ENCODE data around the gene MOV10L1.
"Not testable (repeated sequence)": the region's sequence is repeated elsewhere in the genome, so short reads cannot be mapped to it uniquely, and the experiment has no call there.

Gene MOV10L1

DNA sequence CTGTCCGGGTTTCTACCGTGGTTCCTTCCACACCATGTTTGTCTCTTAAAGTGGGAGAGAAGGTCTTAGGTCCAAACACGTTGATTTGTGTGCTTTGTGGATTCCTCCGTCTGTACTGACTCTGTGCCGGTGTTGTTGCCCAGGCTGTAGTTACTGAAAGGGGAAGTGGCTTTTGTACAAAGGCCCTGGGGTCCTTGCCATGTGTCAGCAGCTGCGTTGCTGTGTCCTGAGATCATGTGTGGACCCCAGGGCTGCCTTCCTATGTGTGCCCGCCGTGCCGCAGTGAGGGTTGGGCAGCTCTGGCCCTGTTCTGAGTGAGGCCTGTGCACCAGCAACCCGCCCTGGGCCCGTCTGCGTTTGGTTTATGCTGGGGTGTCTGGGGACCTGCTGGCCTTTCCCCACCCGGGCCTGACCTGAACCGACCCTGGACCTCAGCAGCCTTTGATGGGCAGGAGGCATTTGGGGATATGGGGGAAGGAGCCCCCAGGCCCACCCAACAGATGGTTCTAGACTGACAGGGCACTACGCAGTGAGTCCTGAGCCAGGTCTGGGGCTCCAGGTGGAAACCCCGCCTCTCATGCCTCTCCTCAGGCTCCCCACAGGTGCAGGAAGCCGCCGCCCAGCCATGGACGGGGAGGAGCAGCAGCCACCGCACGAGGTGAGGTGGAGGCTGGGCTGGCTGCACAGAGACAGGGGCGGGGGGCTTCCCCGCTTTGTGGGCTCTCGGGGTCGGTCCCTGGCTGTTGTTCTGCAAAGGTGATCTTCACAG lies 102.8 kb downstream of the MOV10L1 start:
- DNase-seq, result no peak

DNA sequence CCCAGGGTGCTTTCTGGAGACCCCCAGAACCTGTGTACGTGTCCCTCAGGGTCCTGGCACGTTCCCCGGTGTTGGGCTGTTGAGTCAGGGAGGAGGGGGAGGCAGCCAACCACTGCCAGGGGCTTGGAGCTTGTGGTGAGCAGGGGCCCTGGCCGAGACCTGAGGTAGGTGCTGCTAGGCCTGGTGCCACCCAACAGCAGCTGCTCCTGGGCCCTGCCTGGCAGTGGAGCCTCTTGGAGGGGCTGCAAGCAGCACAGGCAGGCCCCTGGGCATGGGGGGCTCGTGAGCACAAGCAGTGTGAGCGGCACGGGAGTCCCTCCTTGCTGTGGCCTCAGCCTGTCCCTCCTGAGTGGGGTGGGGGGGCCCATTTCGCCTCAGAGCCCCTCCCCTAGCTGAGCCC lies 103.8 kb downstream of the MOV10L1 start:
- DNase-seq, result no peak

DNA sequence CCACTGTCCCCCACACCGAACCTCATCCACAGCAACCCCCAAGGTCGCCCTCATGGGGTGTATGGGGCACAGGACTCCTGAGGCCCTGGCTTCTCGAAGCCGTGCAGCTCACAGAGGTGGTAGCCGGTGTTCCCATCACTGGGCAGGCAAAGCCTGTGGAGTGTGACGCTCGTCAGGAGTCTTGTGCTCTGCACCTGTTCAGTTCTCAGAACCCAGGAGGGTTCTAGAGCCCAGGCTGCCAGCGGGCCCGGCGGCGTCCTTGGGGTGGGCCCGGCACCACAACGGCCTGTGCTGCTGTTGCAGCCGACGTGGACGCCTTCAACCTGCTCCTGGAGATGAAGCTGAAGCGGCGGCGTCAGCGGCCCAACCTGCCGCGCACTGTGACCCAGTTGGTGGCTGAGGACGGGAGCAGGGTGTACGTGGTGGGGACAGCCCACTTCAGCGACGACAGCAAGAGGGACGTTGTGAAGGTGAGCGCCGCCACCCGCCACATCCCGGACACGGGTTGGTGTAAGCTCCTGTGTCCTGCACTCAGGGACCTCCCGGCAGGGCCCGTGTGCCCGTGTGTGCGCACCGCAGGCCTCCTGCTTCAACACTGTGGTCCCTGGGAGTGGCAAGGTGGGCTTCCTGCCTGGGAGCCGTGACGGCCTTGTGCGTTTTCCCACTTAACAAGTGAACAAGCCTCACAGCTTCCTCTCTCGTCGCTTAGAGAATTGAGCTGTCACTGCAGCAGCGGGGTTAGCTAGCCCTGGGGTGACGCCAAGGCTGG lies 104.4 kb downstream of the MOV10L1 start:
- DNase-seq, result no peak

DNA sequence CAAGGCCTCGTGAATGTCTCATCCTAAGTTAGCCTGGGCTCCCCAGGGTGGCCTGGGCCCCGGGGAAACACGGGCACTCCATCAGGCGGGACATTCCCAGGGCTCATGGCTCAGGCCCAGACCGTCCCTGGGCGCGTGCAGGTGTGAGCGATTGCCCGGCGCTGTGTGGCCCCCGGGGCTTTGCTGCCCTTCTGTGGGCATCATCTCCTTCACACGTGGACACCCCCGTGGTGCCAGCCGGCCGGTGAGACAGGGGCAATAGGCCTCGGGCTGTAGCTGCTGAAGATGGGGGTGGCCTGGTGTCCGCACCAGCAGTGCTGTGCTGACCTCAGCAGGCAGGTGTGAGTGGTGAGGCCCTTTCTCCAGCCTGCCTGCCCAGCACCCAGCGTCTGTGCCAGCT lies 106.5 kb downstream of the MOV10L1 start:
- no peak for DNase-seq

GRCh38 chr22:50197000-50197800 lies 107.4 kb downstream of the MOV10L1 start:
- DNase-seq, result no peak

DNA sequence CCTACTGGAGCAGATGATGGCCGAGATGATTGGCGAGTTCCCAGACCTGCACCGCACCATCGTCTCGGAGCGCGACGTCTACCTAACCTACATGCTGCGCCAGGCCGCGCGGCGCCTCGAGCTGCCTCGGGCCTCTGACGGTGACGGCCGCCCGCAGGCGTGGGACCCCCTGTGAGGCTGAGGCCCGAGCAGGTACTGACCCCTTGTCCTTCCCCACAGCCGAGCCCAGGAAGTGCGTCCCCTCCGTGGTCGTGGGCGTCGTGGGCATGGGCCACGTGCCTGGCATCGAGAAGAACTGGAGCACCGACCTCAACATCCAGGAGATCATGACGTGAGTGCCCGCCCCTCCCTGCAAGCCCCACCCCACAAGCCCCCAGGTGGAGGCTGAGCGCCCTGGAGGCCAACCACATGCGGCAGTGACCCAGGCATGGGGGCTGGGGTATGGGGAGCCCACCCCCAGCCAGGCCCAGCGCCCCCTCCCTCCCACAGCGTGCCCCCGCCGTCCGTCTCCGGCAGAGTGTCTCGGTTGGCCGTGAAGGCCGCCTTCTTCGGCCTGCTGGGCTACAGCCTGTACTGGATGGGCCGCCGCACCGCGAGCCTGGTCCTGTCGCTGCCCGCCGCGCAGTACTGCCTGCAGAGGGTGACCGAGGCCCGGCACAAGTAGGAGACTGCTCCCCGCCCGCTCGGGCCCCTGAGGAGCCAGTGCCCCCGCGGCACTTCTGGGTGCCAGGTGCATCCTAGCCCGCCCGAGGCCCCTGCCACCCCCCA lies 108.2 kb downstream of the MOV10L1 start:
- no peak for DNase-seq

- DNase-seq, result no peak
Observed at GRCh38 chr22:50198624-50199017, 108.8 kb downstream of the MOV10L1 start.

DNA sequence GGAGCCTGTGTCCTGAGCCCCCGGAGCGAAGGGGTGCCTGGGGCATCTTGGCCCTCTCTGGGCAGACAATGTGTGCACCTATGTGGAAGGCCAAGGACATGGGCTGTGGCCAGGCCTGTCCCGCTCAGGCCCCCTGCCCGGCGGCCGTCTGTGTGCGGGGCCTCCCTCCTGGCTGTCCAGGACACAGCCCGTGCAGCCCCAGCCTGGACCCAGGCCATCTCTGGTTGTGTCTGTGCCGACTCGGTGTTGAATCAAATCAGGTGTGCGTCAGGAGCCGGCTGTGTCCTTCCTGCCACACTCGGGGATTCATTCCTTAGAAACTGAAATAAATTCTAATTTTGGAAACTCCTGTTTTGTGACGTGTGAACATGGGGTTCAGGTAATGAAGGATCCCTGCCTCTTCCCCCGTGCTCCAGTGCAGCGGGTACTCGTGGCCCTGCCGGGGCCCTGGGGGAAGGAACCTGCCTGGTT lies 109.5 kb downstream of the MOV10L1 start:
- DNase-seq, result no peak

DNA sequence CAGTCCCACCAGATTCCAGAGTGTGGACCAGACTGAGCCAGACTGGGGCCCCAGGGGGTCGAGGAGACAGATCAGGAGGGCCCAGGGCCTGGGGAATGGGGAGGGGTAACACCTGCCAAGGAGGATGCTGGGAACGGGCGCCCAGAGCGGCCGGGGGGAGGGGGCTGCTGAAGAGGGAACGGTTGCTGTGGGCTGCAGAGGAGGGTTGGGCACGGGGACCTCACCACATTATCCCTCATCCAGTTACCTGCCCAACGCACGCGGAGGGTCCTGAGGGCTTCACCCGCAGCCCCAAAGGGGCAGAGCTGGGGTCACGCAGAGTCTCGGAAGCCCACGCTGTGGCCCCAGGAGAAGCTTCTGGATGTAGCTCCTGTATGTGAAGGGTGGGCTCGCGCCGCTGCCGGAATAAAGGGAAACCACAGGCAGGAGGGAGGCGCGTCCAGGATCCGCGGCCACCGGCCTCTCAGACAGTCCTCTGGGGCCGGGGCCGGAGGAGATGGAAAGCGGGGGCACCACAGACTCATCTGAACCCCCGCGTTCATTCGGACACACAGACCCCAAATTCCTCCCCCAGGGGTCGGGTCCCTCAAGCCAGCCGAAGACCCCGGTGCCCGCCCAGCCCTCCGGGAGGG lies 110.1 kb downstream of the MOV10L1 start:
- no peak for DNase-seq

DNA sequence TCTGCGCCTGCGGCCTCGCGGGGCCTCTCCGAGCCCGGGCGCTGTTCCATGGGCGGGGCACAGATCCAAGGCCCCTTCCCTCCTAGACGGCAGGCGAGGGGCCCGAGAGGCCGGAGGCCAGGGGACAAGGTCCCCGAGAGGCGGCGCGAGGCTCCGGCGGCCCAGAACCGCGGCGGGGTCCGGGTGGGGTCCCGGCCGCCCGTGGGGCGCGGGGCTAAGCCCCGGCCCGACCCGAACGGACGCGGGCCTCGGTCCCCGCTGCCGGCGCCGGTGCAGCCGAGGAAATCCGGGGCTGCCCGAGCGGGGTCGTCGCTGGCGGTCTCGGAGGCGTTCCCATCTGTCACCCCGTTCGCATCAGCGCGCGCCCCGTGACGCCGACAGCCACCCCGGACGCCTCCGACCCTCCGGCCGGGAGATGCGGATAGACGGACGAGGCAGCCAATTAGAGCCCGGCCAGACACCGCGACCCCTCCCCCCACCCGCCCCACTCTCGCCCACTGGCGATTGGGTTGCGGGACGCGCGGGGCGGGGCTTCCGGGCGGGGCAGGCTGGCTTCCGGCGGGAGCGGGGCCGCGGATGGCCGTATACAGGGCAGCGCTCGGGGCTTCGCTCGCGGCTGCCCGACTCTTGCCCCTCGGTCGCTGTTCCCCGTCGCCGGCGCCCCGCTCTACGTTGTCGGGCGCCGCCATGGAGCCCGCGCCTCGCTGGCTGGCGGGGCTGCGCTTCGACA lies 110.8 kb downstream of the MOV10L1 start, which contains the start of gene SELENOO:
TSS of gene SELENOO (plus strand) at position 551 of the 730 bp plus-strand sequence. CDS start at position 577, 26 bp downstream.
- DNase-seq, result peak; percentile 39

DNA sequence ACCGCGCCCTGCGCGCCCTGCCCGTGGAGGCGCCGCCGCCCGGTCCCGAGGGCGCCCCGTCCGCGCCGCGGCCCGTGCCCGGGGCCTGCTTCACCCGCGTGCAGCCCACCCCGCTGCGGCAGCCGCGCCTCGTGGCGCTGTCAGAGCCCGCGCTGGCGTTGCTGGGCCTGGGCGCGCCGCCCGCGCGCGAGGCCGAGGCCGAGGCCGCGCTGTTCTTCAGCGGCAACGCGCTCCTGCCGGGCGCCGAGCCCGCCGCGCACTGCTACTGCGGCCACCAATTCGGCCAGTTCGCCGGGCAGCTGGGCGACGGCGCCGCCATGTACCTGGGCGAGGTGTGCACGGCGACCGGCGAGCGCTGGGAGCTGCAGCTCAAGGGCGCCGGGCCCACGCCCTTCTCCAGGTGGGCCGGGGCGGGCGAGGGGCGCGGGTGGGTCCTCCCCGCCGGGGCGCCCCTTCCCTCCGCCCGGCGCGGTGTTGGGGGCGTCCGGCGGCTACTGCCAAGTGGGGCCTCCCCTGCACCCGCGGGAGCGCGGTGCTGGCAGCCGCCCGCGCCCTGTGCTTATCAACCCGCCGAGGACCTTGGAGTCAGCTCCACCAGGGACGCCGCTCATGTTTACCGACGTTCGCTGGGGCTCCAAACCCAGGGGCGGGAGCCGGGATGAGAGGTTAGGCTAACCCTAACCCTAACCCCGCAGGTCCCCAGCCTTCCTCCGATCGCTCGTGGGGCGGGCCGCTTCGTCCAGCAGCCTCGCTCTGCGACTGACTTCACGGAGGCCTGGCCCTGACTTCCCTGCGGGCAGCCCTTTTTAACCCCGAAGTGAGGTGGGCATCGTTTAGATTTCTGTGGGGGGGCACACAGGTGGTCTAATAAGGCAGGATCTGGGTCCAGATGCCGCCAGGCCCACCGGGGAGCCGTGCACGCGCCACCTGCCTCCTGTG lies 111.7 kb downstream of the MOV10L1 start:
- DNase-seq, result no peak

GRCh38 chr22:50202130-50202666 lies 112.4 kb downstream of the MOV10L1 start:
- DNase-seq, result no peak

GRCh38 chr22:50203288-50203687 lies 113.5 kb downstream of the MOV10L1 start:
- DNase-seq, result no peak

DNA sequence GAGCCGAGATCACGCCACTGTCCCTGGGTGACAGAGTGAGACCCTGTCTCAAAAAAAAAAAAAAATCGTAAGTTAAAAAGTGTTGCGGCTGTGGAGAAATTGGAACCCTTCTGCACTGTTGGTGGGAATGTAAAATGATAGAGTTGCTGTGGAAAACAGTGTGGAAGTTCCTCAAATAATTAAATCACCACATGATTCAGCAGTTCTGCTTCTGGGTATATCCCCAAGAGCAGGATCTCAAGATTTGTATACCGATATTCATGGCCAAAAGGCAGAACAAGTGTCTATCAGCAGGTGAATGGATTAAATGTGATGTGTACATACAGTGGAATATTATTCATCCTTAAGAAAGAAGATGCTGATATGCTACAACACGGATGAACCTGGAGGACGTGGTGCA lies 114.8 kb downstream of the MOV10L1 start:
- DNase-seq, result no peak

DNA sequence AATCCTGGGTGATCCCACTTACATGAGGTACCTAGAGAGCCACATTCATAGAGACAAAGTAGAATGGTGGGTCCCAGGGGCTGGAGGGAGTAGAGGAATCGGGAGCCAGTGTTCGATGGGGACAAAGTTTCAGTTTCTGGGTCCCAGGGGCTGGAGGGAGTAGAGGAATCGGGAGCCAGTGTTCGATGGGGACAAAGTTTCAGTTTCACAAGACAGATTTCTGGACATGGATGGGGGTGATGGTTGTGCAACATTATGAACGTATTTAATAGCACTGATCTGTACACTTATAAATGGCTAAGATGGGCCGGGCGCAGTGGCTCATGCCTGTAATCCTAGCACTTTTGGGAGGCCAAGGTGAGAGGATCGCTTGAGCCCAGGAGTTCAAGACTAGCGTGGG lies 115.2 kb downstream of the MOV10L1 start:
- not testable (repeated sequence) for DNase-seq

DNA sequence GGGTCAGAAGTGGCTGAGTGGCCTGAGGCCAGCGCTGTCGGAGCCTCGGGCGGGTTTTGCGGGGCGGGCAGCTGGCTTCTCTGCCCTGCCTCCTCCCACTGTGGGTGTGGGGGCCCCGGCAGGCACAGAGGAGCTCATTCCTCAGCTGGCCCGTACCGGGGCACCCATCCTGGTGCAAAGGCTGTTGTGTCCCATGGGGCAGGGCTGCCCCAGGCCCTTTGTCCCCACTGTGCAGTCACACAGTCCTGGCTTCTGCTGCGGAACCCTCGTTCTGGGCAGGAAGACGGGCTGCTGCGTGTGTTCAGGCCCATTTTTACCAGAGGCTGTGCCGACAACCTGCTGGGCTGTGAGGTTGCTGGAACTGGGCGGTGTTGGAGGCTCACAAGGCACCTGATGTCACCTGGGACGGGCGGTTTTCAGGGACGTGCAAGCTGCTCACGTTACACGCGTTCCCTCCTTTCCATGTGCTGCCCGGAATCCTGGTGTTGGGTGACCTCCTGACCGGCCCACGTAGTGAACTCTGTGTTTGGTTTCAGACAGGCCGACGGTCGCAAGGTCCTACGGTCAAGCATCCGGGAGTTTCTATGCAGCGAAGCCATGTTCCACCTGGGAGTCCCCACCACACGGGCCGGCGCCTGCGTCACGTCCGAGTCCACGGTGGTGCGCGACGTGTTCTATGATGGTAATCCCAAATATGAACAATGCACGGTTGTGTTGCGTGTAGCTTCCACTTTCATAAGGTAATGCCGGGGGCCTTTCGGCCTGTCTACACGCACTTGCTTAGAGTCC lies 116.2 kb downstream of the MOV10L1 start:
- DNase-seq, result no peak

DNA sequence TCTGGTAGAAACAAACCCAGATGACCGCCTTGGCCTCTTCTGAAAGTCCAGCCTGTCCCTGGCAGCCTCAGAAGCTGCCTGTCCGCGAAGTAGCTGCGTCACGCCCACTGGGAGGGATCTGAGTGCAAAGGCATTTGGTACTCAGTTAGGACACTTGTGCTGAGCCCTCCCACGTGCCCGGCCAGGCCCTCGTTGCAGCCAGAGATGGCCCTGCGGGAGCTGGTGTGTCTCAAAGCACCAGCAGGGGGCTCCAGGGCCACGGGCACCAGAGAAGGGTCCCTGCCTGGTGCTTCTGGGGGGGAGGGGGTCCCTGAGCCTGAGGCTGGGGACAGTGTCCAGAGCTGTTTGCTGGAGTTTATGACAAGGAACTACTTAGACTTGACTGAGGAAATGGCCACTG lies 116.8 kb downstream of the MOV10L1 start:
- DNase-seq, result no peak

- no peak for DNase-seq
Observed at GRCh38 chr22:50207383-50208140, 117.8 kb downstream of the MOV10L1 start.
